ENCODE measurements around the gene DDX50. TPM values are rescaled to one million over a fixed set of nuclear protein-coding genes. Genes with fewer than 3 reads are reported as not detected.
"Not testable (repeated sequence)": the region's sequence is repeated elsewhere in the genome, so short reads cannot be mapped to it uniquely, and the experiment has no call there.

The DDX50 gene
- total RNA-seq, 1 donor from 2014 or later: 41.4 TPM

GRCh38 chr10:68925489-68925888 lies 24.4 kb downstream of the DDX50 start:
- peaks cover 12% of the 10 kb centered on the region for H3K4me1 Mint-ChIP-seq (ENCODE audit: unreplicated experiment)
- H3K27ac Mint-ChIP-seq (ENCODE audit: unreplicated experiment): no peak overlapping the region
- TF ChIP-seq CTCF (IDR thresholded peaks at IDR 0.05): no peak
- H3K9me3 Mint-ChIP-seq (ENCODE audit: unreplicated experiment): no peaks in the 10 kb centered on the region
- DNase-seq (ENCODE audit: extremely low spot score, unreplicated experiment): no peak
- no peaks in the 10 kb centered on the region for H3K27me3 Mint-ChIP-seq (ENCODE audit: unreplicated experiment)
- H3K36me3 Mint-ChIP-seq (ENCODE audit: unreplicated experiment): peaks cover 22% of the 10 kb centered on the region
- H3K4me3 Mint-ChIP-seq (ENCODE audit: unreplicated experiment): no peak overlapping the region

- H3K4me1 Mint-ChIP-seq (ENCODE audit: unreplicated experiment); H3K27me3 Mint-ChIP-seq (ENCODE audit: unreplicated experiment); DNase-seq (ENCODE audit: extremely low spot score, unreplicated experiment); H3K4me3 Mint-ChIP-seq (ENCODE audit: unreplicated experiment); H3K27ac Mint-ChIP-seq (ENCODE audit: unreplicated experiment); H3K9me3 Mint-ChIP-seq (ENCODE audit: unreplicated experiment): not testable (repeated sequence)
- H3K36me3 Mint-ChIP-seq (ENCODE audit: unreplicated experiment): peaks cover 26% of the 10 kb centered on the region
These were observed 28.0 kb downstream of the DDX50 start for GRCh38 chr10:68929157-68929556.

- not testable (repeated sequence) for H3K4me1 Mint-ChIP-seq (ENCODE audit: unreplicated experiment); DNase-seq (ENCODE audit: extremely low spot score, unreplicated experiment); H3K4me3 Mint-ChIP-seq (ENCODE audit: unreplicated experiment); H3K27me3 Mint-ChIP-seq (ENCODE audit: unreplicated experiment); H3K9me3 Mint-ChIP-seq (ENCODE audit: unreplicated experiment); H3K27ac Mint-ChIP-seq (ENCODE audit: unreplicated experiment)
- H3K36me3 Mint-ChIP-seq (ENCODE audit: unreplicated experiment): peaks cover 20% of the 10 kb centered on the region
These were observed 28.8 kb downstream of the DDX50 start for GRCh38 chr10:68929888-68930287.

- H3K27ac Mint-ChIP-seq (ENCODE audit: unreplicated experiment); H3K4me3 Mint-ChIP-seq (ENCODE audit: unreplicated experiment); H3K4me1 Mint-ChIP-seq (ENCODE audit: unreplicated experiment); H3K9me3 Mint-ChIP-seq (ENCODE audit: unreplicated experiment); DNase-seq (ENCODE audit: extremely low spot score, unreplicated experiment); H3K27me3 Mint-ChIP-seq (ENCODE audit: unreplicated experiment): not testable (repeated sequence)
- peaks cover 28% of the 10 kb centered on the region for H3K36me3 Mint-ChIP-seq (ENCODE audit: unreplicated experiment)
These were observed 31.7 kb downstream of the DDX50 start for GRCh38 chr10:68932860-68933259.

- Mint-ChIP-seq H3K9me3 (ENCODE audit: unreplicated experiment) (no peaks in the 10 kb centered on the region), H3K4me3 (ENCODE audit: unreplicated experiment) (no peak overlapping the region), H3K4me1 (ENCODE audit: unreplicated experiment) (no peaks in the 10 kb centered on the region), H3K27me3 (ENCODE audit: unreplicated experiment) (no peaks in the 10 kb centered on the region), H3K27ac (ENCODE audit: unreplicated experiment) (no peak overlapping the region), H3K36me3 (ENCODE audit: unreplicated experiment) (peaks cover 39% of the 10 kb centered on the region)
- TF ChIP-seq CTCF (IDR thresholded peaks at IDR 0.05): no peak
- no peak for DNase-seq (ENCODE audit: extremely low spot score, unreplicated experiment)
These were observed 33.9 kb downstream of the DDX50 start for GRCh38 chr10:68934994-68935393.

- Mint-ChIP-seq H3K36me3 (ENCODE audit: unreplicated experiment) (peaks cover 28% of the 10 kb centered on the region), H3K9me3 (ENCODE audit: unreplicated experiment) (no peaks in the 10 kb centered on the region), H3K4me1 (ENCODE audit: unreplicated experiment) (no peaks in the 10 kb centered on the region)
These were observed 37.0 kb downstream of the DDX50 start for GRCh38 chr10:68938117-68938516.

More at GRCh38 chr10:68938117-68938516, 37.0 kb downstream of the DDX50 start:
- H3K27ac Mint-ChIP-seq (ENCODE audit: unreplicated experiment): no peak overlapping the region
- no peaks in the 10 kb centered on the region for H3K27me3 Mint-ChIP-seq (ENCODE audit: unreplicated experiment)
- no peak for TF ChIP-seq CTCF (IDR thresholded peaks at IDR 0.05)
- H3K4me3 Mint-ChIP-seq (ENCODE audit: unreplicated experiment): no peak overlapping the region
- no peak for DNase-seq (ENCODE audit: extremely low spot score, unreplicated experiment)

Measured in osteocyte (in vitro differentiated cells).